Fibroblast of peridontal ligament (primary cell): ENCODE results near the gene NOC2L.
A peak's percentile ranks its signal among the peaks of the same experiment; 100 is the strongest.

Source experiments
- DNase-seq: peaks from one replicate; pipeline ENCODE4 v3.0.0-alpha.2; 2010; ENCODE audit errors: extremely low read depth

NOC2L gene

DNA sequence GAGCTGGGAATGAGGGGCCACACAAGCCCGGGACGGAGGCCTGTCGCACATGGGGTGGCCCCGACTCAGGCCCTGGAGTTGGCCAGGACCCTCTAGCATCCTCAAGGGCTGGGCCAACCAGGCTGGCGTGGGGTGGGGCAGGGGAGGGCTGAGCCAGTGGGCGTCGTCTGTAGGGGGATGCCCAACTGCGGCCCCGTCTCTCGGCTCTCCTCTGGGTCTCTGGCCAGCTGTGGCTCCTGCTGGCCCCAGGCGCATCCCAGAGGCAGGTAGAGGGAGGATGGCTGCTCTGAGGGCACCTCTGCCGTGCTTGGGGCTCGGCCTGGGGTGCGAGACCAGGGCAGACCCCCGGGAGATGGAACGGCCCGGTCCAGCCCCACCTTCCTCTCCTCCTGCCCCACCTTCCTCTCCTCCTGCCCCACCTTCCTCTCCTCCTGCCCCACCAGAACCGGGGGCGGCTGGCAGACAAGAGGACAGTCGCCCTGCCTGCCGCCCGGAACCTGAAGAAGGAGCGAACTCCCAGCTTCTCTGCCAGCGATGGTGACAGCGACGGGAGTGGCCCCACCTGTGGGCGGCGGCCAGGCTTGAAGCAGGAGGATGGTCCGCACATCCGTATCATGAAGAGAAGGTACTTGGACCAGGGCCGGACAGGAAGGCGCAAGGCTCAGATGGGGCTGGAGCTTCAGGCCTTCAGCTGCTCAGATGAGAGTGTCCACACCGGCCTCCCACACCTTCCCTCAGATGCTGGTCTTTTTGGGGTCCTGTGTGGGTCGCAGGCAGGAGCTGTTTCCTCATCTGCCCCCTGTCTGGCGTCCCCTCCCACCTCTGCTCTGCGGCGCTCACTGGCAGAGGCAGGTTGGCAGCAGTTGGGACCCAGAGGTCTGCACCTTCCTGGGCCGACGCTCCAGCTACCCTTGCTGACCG is 29.1 kb downstream of the NOC2L start:
- no peak for DNase-seq

GRCh38 chr1:928825-929661 is 30.0 kb downstream of the NOC2L start:
- no peak for DNase-seq

DNA sequence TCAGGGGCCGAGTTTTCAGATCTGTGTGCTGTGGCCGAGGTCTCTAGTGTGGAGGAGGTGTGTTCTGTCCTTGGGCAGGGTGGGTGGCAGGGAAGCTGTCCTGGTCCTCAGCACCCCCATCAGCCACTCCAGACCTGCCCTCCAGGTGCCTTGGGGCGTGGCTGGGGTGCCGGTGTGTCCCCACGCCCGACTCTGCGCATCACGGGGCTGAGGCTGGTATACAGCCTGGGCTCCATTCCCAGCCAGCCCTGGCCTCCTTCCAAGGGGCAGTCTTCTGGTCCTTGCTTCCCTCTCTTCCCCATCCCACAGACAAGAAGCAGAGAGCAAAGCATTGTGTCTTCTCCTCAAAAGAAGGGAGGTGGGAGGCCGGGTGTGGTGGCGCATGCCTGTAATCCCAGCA is 31.3 kb downstream of the NOC2L start:
- no peak for DNase-seq

DNA sequence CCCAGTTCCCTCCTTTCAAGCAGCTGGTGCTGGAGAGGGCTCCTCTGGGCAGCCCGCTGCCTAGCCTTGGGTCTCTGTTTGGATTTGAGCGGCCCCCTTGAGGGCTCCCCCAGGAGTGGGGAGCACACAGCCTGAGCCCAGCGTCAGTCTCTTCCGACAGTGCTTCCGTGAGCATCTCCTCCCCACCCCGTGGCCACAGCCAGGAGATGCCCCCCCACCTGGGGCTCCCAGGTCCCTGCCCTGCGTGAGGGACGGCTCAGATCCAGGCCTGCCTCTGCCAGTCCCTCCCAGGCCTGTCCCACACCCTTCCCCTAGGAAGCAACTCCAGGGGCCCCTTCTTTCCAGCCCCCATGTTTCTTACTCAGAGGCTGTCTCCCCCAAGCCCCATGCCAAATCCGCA is 31.8 kb downstream of the NOC2L start:
- DNase-seq = no peak

- no peak for DNase-seq
Measured at GRCh38 chr1:925561-926421, 33.3 kb downstream of the NOC2L start.

GRCh38 chr1:924656-925560 is 34.1 kb downstream of the NOC2L start:
- no peak for DNase-seq

DNA sequence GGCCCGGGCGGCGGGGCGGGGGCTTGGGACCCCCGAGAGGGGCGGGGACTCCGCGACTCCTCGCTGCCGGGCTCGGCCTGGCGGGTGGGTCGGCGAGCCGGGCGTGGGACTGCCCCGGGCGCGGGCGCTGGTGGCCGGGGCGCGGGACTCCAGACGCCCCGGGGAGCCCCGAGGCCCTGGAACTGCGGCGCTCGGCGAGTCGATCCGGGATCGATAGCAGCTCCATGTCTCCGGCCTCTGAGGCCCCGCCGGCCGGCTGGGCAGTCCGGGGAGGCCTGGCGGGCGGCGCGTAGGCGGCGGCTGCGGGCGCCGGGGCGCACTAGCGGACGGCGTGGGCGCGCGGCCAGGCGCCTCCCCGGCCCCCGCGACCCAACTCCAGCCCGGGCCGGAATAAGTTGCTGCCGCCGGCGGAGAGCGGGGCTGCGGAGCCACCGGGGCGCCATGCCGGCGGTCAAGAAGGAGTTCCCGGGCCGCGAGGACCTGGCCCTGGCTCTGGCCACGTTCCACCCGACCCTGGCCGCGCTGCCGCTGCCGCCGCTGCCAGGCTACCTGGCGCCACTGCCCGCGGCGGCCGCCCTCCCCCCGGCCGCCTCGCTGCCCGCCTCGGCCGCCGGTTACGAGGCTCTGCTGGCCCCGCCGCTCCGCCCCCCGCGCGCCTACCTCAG is 34.9 kb downstream of the NOC2L start:
- DNase-seq = no peak

DNA sequence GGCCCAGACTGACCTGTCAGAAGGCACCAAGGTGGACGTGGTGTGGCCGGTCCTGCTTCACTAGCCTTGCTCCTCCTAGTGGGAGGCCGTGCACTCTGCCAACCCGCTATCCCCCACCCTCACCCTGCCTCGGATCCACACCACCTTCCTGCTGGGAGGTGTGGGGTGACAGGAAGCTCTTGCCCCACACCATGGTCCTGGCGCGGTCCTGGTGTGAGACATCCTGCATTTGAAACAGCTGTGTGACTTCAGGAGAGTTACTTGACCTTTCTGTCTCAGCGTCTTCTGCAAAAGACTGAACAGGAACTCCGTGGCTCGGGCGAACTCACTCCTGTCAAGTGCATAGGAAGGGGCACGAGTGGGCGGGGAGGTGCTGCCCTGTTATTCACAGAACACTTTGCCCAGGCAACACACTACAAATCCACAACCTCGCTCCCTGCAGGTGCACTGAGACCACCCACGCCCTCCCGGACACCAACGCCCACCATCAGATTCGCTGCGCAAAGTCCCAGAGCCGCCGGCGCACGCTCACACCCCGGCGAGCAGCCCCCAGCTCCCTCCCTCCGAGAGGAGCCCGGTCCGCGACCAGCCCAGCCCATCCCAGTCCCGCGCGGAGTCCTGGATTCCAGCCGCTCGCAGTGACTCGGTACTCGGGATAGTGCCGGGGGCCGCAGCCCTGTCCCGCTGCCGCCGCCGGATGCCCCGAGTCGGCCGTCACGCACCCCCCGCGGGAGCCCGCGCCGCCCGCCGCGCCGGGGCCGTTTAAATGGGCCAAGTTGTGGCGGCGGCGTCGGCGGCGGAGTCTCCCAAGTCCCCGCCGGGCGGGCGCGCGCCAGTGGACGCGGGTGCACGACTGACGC is 35.7 kb downstream of the NOC2L start, which contains the start of gene SAMD11:
TSS of gene SAMD11 (plus strand) at position 793 of the 860 bp plus-strand sequence. CDS start 509 bp downstream, outside the sequence.
- DNase-seq = peak; percentile 61

DNA sequence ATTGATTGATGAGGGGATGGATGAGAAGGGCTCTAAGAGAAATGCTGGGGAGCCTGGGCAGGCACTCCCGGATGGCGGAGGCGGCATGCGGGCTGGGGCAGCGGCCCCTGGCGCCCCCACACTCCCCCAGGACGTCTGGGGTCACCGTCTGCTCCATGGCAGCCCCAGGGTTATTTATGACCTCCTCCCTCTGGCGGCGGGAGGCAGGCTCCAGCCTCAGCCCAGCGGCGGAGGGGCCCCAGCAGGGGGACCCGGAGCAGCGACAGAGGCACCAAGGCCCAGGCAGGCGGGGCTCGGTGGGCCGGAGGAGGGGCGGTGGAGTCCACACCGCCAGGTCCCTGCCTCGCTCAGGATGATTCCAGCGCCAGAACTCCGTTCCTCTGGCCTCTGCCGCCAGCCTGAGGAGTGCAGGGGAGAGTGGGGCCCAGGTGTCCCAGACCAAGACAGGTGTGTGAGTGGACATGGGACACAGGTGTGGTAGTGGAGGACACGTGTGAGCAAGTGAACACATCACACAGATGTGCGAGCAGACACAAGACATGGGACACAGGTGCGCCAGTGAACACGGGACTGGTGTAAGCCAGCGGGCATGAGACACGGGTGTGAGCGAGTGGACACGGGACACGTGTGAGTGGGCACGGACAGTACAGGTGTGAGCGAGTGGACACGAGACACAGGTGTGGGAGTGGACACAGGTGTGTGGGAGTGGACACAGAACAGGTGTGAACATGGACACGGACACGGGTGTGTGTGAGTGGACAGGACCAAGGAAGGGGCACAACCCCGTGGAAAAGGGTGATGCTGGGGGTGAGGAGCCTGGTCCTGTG is 37.8 kb downstream of the NOC2L start:
- peak; percentile 55 for DNase-seq

DNA sequence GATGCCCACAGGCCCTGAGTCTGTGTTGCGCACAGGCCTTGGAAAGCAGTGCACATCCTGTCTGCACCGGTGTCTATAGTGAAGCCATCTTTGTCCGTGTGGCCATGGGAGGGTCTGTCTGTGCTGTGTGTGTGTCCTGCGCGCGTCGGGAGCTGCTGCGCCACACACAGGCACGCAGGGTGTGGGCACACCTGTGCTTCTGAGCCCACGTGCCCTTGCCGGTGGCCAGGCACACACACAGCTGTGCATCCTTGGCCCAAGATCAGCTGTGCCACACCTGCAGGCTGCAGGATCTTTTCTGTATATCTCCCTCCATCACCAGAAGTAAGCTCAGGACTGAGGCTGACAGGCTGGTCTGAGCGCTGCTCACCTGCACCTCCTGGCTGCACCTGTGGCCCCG is 38.5 kb downstream of the NOC2L start:
- no peak for DNase-seq

GRCh38 chr1:920010-920409 is 39.0 kb downstream of the NOC2L start:
- no peak for DNase-seq

DNA sequence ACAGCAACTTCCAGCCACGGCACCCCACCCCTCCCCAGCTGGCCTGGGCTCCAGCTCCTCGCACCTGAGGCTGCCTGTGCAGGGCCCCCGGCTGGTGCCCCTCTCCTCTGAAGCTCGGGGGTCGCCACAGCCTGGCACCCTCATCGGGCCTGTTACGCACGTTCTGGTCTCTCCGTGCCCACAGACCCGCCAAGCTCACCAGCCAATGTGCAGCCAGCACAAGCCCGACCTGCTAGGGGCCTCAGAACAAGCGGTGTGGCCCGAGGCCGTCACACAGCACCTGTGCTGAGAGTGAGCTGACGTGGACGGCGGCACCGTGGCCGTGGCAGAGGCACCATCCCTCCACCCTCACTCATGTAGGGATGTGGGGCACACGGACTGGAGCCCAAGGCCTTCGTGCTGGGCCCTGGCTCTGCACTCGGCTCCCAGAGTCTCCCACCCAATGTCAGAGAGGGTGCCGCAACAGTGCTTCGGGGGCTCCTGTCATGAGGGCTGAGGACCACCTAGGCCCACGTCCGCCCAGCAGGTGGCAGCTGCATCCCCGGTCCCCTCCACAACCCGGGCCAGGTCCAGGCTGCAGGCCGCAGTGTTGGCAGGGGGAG is 39.7 kb downstream of the NOC2L start:
- no peak for DNase-seq

DNA sequence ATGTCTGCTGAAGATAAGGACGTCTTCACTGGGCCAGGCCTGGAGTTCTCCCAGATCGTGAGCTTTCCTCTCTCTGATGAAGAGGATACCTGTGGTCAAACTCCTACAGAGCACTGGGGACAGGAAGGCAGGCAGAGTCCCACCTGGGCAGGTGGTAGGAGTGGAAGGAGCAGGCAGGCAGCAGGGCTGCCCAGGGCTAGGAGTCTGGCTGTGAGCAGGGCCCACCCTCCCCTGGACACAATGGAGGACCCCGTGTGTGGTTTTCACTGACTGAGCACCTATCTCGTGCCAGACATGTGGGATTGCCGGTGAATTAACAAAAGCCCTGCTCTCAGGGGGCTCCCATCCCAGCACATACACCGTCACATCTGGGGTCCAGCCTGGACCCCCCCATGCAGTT is 40.2 kb downstream of the NOC2L start:
- no peak for DNase-seq

DNA sequence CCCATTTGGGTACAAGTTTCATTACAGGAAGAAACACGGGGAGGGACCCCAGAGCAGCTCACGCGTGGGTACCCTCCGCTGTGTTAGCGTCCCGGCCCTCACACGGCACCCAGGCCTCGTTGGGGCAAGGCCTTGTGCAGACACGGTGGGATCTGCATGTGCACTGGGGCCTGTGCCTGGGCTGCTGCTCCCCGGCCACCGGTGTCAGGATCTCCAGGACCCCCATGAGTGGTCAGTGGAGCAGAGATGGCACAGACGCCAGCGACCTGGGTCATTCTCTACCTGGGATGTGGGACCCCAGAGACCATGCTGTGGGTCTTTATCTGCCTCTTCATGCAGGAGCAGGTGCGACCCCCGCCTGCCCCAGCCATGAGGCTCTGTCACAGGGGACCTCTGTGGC is 40.7 kb downstream of the NOC2L start:
- no peak for DNase-seq

GRCh38 chr1:917466-918091 is 41.5 kb downstream of the NOC2L start:
- no peak for DNase-seq

DNA sequence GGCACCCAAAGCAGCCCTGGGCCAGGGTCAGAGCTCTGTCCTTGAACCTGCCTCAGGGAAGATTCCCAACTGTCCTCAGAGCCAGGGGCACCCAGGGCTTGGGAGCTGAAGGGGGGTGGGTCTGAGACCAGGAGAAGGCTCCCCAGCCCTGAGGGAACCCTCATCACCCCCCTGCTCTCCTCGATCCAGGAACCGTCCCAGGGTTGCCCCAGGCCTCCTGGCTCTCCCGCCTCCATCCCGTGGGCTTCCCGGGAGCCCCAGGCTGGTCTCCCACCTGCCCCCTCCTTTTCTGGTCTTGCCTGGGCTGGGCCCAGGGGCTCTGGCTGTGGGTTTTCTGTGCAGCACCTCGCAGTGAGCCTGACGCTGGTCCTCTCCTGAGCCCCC is 42.0 kb downstream of the NOC2L start:
- no peak for DNase-seq
